ENCODE data around the gene OR1N2. TPM values are rescaled to one million over a fixed set of nuclear protein-coding genes. Genes with fewer than 3 reads are reported as not detected.
"Not testable (repeated sequence)": the region's sequence is repeated elsewhere in the genome, so short reads cannot be mapped to it uniquely, and the experiment has no call there.

Gene OR1N2
- total RNA-seq, 1 donor from 2014 or later = not detected

DNA sequence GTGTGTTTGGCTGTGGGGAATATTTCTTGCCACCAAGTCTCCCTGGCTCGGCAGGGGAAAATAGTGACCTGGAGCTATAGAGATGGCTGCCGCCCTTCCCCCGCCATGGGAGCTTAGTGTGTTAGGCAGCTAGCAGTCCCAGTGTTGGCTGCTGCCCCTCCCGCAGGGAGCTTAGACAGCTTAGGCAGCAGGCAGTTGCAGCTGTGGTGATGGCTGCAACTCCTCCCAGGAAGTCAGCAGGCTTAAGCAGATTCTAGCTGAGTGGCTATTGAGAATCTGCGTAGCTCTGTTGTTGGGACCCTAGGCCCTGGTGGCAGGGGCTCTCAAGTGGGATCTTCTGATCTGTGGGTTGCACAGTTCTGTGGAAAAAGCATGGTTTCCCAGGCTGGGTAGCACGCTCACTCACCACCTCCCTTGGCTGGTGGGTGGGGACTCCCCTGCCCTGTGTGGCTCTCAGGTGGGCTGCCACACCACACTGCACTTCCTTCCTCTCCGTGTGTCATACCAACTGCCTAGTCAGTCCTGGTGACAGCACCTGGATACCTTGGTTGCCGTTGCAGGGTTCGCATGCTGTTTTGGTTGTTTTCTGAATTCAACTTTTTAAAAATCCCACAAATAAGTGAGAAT is 9.3 kb downstream of the OR1N2 start:
- DNase-seq (ENCODE audit: low read depth) = no peak
- TF ChIP-seq, protein P1, sequence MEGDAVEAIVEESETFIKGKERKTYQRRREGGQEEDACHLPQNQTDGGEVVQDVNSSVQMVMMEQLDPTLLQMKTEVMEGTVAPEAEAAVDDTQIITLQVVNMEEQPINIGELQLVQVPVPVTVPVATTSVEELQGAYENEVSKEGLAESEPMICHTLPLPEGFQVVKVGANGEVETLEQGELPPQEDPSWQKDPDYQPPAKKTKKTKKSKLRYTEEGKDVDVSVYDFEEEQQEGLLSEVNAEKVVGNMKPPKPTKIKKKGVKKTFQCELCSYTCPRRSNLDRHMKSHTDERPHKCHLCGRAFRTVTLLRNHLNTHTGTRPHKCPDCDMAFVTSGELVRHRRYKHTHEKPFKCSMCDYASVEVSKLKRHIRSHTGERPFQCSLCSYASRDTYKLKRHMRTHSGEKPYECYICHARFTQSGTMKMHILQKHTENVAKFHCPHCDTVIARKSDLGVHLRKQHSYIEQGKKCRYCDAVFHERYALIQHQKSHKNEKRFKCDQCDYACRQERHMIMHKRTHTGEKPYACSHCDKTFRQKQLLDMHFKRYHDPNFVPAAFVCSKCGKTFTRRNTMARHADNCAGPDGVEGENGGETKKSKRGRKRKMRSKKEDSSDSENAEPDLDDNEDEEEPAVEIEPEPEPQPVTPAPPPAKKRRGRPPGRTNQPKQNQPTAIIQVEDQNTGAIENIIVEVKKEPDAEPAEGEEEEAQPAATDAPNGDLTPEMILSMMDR (conservative IDR thresholded peaks at IDR 0.05; ENCODE audit: low read depth, low read length) = no peak
- no peak overlapping the region for H3K4me3 ChIP-seq (ENCODE audit: low read depth, low read length)

DNA sequence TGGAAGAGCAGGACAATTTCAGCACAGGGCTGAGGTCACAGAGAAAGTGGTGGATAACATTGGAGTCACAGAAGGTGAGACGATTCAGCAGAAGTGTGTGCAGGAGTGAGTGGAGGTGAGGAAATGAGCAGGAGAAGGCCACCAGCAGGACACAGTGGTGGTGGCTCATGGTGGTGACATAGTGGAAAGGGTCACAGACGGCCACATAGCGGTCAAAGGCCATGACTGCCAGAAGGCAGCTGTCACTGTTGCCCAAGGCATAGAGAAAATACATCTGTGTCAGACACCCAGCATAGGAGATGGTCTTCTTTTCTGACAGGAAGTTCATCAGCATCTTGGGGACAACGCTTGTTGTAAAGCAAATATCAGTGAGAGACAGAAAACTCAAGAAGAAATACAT is 15.0 kb downstream of the OR1N2 start:
- DNase-seq (ENCODE audit: low read depth) = no peak
- H3K4me3 ChIP-seq (ENCODE audit: low read depth, low read length) = no peak overlapping the region
- TF ChIP-seq, protein P1 (conservative IDR thresholded peaks at IDR 0.05; ENCODE audit: low read depth, low read length) = no peak

GRCh38 chr9:122572456-122572855 is 19.5 kb downstream of the OR1N2 start:
- H3K4me3 ChIP-seq (ENCODE audit: low read depth, low read length) = no peak overlapping the region
- TF ChIP-seq, protein P1 (conservative IDR thresholded peaks at IDR 0.05; ENCODE audit: low read depth, low read length) = no peak
- no peak for DNase-seq (ENCODE audit: low read depth)

GRCh38 chr9:122579874-122580273 is 27.0 kb downstream of the OR1N2 start:
- no peak for DNase-seq (ENCODE audit: low read depth)
- H3K4me3 ChIP-seq (ENCODE audit: low read depth, low read length) = no peak overlapping the region
- TF ChIP-seq, protein P1 (conservative IDR thresholded peaks at IDR 0.05; ENCODE audit: low read depth, low read length) = no peak

- TF ChIP-seq, protein P1 (conservative IDR thresholded peaks at IDR 0.05; ENCODE audit: low read depth, low read length) = no peak
- no peak overlapping the region for H3K4me3 ChIP-seq (ENCODE audit: low read depth, low read length)
- peak; percentile 37 for DNase-seq (ENCODE audit: low read depth)
Observed at GRCh38 chr9:122580360-122580759, 27.4 kb downstream of the OR1N2 start.

DNA sequence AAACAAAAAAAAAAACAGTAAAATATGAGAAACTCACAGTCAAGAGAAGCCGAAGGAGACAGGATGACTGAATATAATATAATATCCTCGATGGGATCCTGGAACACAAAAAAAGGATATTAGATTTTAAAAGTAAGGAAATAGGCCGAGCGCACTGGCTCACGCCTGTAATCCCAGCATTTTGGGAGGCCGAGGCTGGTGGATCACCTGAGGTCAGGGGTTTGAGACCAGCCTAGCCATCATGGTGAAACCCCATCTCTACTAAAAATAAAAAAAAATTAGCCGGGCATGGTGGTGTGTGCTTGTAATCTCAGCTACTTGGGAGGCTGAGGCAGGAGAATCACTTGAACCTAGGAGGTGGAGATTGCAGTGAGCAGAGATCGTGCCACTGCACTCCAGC is 30.4 kb downstream of the OR1N2 start, which contains the start of gene OR1L8:
Gene OR1L8 (minus strand): TSS at position 101 of the 400 bp plus-strand sequence. CDS start 14,907 bp downstream, outside the sequence.
- DNase-seq (ENCODE audit: low read depth); H3K4me3 ChIP-seq (ENCODE audit: low read depth, low read length): not testable (repeated sequence)

Other genes with a start within 250 kb of the OR1N2 start
- 2.2 and 6.0 TPM in 2 replicates for gene PTGS1, start 182.1 kb upstream of the OR1N2 start, total RNA-seq
- not detected in 2 replicates for gene OR1J1, start 75.2 kb upstream of the OR1N2 start, total RNA-seq
- not detected in 2 replicates for gene OR1J2, start 42.3 kb upstream of the OR1N2 start, total RNA-seq
- gene OR1J4, start 34.0 kb upstream of the OR1N2 start, total RNA-seq = not detected in 2 replicates
- gene OR1N1, start 25.8 kb upstream of the OR1N2 start, total RNA-seq = not detected in 2 replicates
- gene OR1L8, start 30.3 kb downstream of the OR1N2 start, total RNA-seq = not detected in 2 replicates
- not detected in 2 replicates for gene OR1Q1, start 61.6 kb downstream of the OR1N2 start, total RNA-seq
- gene OR1B1, start 104.5 kb downstream of the OR1N2 start, total RNA-seq = not detected in 2 replicates
- gene OR1L1, start 108.6 kb downstream of the OR1N2 start, total RNA-seq = not detected in 2 replicates
- gene OR1L3, start 122.0 kb downstream of the OR1N2 start, total RNA-seq = not detected in 2 replicates
- not detected in 2 replicates for gene OR1L4, start 170.9 kb downstream of the OR1N2 start, total RNA-seq
- not detected in 2 replicates for gene OR1L6, start 189.2 kb downstream of the OR1N2 start, total RNA-seq
- not detected in 2 replicates for gene OR5C1, start 235.8 kb downstream of the OR1N2 start, total RNA-seq
- not detected in 2 replicates for gene OR1K1, start 247.0 kb downstream of the OR1N2 start, total RNA-seq

Data from epithelial cell of proximal tubule (primary cell).